Right cardiac atrium (tissue), 5 donors: ENCODE data around the gene HID1. TPM values are rescaled to one million over a fixed set of nuclear protein-coding genes. Genes with fewer than 3 reads are reported as not detected.
A peak's percentile ranks its signal among the peaks of the same experiment; 100 is the strongest.

Source experiments
- ATAC-seq, 2 donors: fragments of 200-7000 bp; cut with Tn5 transposase; one replicate each; pipeline versions ENCODE4 v1.8.0 to v1.9.1; 2020; ENCODE audit warnings: moderate library complexity in 2 of 2, mild to moderate bottlenecking in 1 of 2
- DNase-seq, 3 donors: peaks; one replicate each; pipeline ENCODE4 v3.0.0-alpha.2; 2020
- H3K27ac ChIP-seq: one replicate; pipeline ENCODE4 v1.5.1; 2013; ENCODE audit warnings: mild to moderate bottlenecking, low read length, control low read depth, moderate library complexity
- H3K27me3 ChIP-seq: one replicate; pipeline ENCODE4 v1.6.1; 2013; ENCODE audit not compliant: control insufficient read depth, insufficient read depth
- H3K4me1 ChIP-seq: one replicate; pipeline ENCODE4 v1.6.1; 2013; ENCODE audit warnings: low read length; ENCODE audit not compliant: control insufficient read depth, insufficient read depth
- H3K4me3 ChIP-seq: one replicate; pipeline ENCODE4 v1.5.1; 2013; ENCODE audit warnings: low read length, control low read depth
- H3K9me3 ChIP-seq: one replicate; pipeline ENCODE4 v1.6.1; 2013; ENCODE audit warnings: low read length; ENCODE audit not compliant: control insufficient read depth
- WGBS: extraction: QIAGEN DNeasy Blood & Tissue Kit; methylation state at CpG from one replicate; pipeline ENCODE4 v1.1.7; 2013; 5-methylcytosine and 5-hydroxymethylcytosine counted together
- intact Hi-C, 4 donors: fragments of 100-400 bp; cut with DNase I; formaldehyde crosslinking; loops; one replicate each; pipeline versions ENCODE4 v1.11.0 to v1.14.0; 2022 to 2023
- polyA plus RNA-seq: library from polyadenylated mRNA; stranded (reverse); fragments of 200-250 nt; gene quantifications from one replicate; pipeline ENCODE4 v1.2.3, GENCODE V29; 2013
- total RNA-seq, 4 donors: library from RNA; stranded (reverse); fragmentation: NEBNext Ultra II Directional; extraction: Animal tissue kit (Norgen Biotek cat#: 25700); gene quantifications; one replicate each; pipeline ENCODE4 v1.2.1, GENCODE V29; 2021
- donor health status: healthy with polysubstance abuse.
- donor health status: DM: no; HTN: yes; CAD: no.
- donor health status: DM: no; HTN: no; CAD: no.
- donor health status: DM: no; HTN: yes; CAD: no; lungs with severe emphysema.
- donor health status: DM: yes; HTN: yes; CAD: no.

HID1 gene
- total and polyA plus RNA-seq, 5 donors: 6.5 to 12.0 (median 11.5) TPM

DNA sequence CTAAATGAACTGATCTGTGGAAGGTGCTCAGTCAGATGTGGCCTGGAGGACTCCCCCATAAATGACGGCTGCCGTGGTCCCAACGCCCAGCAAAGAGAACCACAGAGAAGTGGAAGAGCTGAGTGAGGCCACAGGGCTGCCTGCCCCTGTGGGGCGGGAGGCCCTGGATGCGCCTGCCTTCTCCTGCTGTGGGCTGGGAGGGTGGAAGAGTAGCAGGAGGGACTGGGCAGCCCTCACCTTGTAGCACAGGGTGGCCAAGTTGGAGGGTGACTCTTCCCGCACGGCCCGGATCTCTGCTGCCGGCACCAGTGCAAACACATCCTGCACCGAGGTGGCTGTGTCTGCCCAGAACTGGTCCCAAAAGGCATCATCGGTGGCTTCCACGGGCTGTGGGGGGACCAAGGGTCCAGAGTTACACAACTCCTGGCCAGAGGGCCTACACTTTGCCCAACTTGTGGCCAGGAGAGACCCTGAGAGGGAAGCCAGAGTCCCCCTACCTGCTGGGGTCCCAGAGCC is 8.3 kb downstream of the HID1 start:
- peak in 1 of 3 donors; percentile 33 for DNase-seq
- Histone ChIP-seq H3K4me1 (no peaks in the 10 kb centered on the region), H3K9me3 (no peaks in the 10 kb centered on the region), H3K4me3 (no peak overlapping the region), H3K27me3 (no peaks in the 10 kb centered on the region), H3K27ac (no peak overlapping the region)
- WGBS: 88% methylated on average over 12 of the region's 12 CpGs
- intact Hi-C loops: loop anchor here in 3 of 4 donors (5.0 to 10.0 kb wide), 3 partner anchors 48 to 238 kb away; partner anchors contain the start of gene MRPL58 (in 1 of the 3)
- ATAC-seq: no peak

DNA sequence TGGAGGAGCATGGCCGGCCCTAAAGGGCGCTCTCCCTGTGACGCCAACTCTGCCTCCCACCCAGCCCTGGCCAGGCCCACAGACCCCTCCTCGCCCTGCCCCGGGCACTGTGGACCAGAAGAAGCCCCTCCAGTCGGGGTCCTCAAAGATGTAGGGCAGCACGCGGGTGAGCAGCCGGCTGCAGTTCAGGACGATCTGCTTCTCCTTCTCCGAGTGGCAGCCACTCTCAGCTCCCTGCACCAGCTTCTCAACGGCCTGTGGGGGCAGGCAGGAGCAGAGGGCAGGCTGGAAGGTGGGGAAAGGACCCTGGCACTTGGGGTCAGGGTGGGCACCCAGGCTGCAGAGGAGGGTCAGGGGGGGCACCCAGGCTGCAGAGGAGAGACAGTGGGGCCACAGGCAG is 8.9 kb downstream of the HID1 start:
- intact Hi-C loops: loop anchor here in 3 of 4 donors (5.0 to 10.0 kb wide), 3 partner anchors 49 to 239 kb away; partner anchors contain the start of gene MRPL58 (in 1 of the 3)
- Histone ChIP-seq H3K27ac (no peak overlapping the region), H3K9me3 (no peaks in the 10 kb centered on the region), H3K27me3 (no peaks in the 10 kb centered on the region), H3K4me1 (no peaks in the 10 kb centered on the region), H3K4me3 (no peak overlapping the region)
- ATAC-seq (no peak), DNase-seq (no peak)
- WGBS: 71% methylated on average over 12 of the region's 12 CpGs

DNA sequence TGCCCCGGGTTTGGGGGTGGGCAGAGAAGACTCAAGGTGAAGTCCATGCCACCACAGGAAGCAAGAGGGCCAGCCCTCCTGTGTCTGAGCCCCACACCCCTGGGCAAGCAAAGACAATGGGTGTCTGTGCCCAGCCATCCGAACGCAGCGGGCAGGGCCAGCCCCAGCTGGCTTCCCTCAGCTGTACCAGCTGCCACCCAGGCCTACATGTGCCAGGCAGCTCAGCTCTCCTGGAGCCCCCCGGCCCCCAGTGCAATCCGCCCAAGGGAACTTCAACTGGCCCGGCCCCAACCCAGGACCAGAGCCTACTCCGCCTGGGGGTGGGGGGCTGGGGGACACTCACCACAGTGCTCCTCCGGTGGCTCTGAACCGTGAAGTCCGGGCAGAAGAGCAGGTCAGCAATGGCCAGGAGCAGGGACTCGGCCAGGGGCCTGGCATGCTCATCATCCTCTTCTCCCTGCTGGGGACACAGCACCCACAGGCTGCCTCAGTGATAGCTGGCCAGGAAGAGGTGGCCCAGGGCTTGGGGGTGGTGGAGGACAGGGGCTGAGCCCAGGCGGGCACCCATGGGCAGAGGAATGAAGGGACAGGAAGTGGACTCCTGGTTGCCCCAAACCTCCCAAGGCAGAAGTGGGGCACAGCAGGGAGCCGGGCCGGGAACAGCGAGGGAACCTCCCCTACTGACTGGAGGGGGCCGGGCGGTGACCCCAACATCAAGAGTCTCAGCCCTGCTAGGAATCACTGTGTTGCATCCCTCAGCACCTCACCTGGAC is 9.8 kb downstream of the HID1 start:
- Histone ChIP-seq H3K4me3 (no peak overlapping the region), H3K27ac (no peak overlapping the region), H3K27me3 (no peaks in the 10 kb centered on the region), H3K9me3 (no peaks in the 10 kb centered on the region), H3K4me1 (no peaks in the 10 kb centered on the region)
- intact Hi-C loops: loop anchor here in 3 of 4 donors (5.0 to 10.0 kb wide), 3 partner anchors 49 to 239 kb away; partner anchors contain the start of gene MRPL58 (in 1 of the 3)
- 86% methylated on average over 18 of the region's 18 CpGs for WGBS
- ATAC-seq: no peak
- DNase-seq: no peak

DNA sequence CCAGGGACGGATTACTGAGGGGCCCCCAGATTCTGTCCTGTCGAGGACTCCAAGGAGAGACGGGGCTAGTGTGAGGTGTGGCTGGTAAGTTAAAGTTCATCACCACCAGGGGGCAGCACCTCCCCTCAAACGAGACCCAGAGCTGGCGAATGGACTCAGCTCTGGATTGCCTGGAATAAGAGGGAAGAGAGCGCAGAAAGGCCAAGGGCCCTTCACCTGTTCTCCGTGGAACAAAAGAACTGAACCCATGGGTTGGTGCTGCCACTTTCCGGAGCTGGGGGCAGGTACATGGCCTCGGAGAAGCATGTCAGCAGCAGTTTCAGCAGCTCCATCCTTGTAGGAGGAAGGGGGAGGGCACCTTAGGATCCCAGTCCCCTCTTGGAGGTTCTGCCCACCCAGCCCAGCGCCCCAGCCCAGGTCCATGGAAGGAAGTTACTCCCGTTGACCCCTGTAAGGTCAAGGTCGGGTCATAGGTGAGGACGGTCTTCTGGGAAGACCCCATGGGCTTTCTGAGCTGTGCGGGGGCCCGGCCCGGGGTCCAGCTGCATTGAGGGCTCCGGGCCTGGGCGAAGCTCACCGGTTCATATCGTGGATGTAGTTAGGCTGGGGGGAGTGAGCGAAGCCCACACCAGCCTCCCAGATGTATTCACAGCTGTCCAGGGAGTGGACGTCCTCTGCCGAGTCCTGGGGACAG is 10.8 kb downstream of the HID1 start:
- intact Hi-C loops: loop anchor here in 3 of 4 donors (5.0 to 10.0 kb wide), 3 partner anchors 50 to 240 kb away; partner anchors contain the start of gene MRPL58 (in 1 of the 3)
- no peaks in the 10 kb centered on the region for H3K27me3 ChIP-seq
- ATAC-seq: peak; percentile 80 to 84
- H3K4me1 ChIP-seq: no peaks in the 10 kb centered on the region
- peak; percentile 88 to 93 (median 91) for DNase-seq
- H3K27ac ChIP-seq: no peak overlapping the region
- no peaks in the 10 kb centered on the region for H3K9me3 ChIP-seq
- WGBS: 43% methylated on average over 23 of the region's 23 CpGs
- H3K4me3 ChIP-seq: no peak overlapping the region

DNA sequence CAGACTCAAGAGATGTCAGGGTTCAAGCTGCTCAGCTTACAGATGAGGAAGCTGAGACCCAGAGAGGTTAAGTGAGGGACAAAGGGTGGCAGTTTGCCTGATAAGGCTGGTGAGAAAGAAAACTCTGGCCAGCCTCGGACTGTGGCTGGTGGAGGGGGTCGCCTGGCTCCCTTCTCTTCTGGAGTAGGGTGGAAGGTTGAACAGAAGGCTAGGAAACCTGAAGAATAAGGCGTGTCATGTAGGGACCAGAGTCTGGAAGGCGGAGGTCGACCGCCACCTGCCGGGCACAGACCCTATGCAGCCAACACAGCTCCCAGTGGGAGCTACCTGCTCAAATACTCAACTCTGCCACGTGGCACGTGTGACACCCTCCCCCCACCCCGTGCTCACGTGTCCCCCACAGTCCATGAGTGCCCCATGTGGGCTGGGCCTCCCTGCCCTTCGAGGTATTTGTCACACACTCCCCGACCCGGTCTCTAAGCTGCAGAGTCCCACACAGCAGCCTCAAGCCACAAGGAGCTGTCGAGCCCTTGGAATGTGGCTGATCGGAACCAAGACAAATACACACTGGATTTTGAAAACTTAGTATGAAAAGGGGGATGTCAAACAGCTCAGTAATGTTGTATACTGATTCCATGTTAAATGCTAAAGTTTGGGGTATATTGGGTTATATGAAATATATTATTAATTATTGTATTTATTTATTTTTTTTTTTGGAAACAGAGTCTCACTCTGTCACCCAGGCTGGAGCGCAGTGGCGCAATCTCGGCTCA is 11.8 kb downstream of the HID1 start:
- no peak for ATAC-seq
- no peaks in the 10 kb centered on the region for H3K27me3 ChIP-seq
- no peaks in the 10 kb centered on the region for H3K4me1 ChIP-seq
- intact Hi-C loops: loop anchor here in 3 of 4 donors (5.0 to 10.0 kb wide), 3 partner anchors 52 to 242 kb away; partner anchors contain the start of gene MRPL58 (in 1 of the 3)
- no peak overlapping the region for H3K4me3 ChIP-seq
- DNase-seq: peak in 1 of 3 donors; percentile 43
- H3K27ac ChIP-seq: no peak overlapping the region
- no peaks in the 10 kb centered on the region for H3K9me3 ChIP-seq
- WGBS: 50% methylated on average over 19 of the region's 19 CpGs

DNA sequence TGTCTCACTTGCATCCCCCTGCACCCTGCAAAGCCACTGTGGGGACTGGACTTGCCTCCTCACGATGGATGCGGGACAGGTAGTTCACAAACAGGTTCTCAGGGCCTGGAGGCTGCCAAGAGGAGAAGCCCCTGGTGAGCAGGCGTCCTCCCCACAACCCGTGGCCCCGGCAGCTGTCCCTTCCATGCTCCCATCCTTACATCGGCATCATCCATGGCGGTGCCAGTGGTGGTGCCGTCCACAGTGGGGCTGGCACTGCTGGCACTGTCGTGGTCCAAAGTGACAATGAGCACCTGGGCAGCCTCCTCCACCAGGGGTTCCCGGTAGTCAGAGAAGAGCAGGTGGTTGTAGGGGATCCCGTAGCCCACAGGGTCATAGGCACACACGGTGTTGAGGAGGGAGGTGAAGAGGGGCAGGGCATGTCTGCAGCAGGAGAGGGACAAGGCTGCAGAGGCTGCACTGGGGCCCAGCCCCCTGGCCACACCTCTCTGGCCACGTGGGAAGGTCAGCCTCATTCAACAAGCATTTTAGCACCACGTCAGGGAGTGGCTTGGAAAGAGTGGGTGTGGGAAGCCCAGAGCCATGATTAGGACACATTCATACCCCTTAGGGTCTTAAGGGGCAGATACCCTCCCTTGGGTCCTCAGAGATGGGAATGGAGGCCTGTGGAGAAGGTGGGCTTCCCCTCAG is 12.6 kb downstream of the HID1 start:
- 79% methylated on average over 14 of the region's 14 CpGs for WGBS
- Histone ChIP-seq H3K4me3 (no peak overlapping the region), H3K4me1 (no peaks in the 10 kb centered on the region), H3K27ac (no peak overlapping the region), H3K27me3 (no peaks in the 10 kb centered on the region), H3K9me3 (no peaks in the 10 kb centered on the region)
- ATAC-seq (no peak), DNase-seq (peak in 1 of 3 donors; percentile 32)
- intact Hi-C loops: loop anchor here (5.0 to 10.0 kb wide), 6 partner anchors 52 to 245 kb away; partner anchors contain the start of genes MRPL58 (in 1 of the 4), NHERF1 (in 1 of the 4) and NUP85 (in 1 of the 4)

DNA sequence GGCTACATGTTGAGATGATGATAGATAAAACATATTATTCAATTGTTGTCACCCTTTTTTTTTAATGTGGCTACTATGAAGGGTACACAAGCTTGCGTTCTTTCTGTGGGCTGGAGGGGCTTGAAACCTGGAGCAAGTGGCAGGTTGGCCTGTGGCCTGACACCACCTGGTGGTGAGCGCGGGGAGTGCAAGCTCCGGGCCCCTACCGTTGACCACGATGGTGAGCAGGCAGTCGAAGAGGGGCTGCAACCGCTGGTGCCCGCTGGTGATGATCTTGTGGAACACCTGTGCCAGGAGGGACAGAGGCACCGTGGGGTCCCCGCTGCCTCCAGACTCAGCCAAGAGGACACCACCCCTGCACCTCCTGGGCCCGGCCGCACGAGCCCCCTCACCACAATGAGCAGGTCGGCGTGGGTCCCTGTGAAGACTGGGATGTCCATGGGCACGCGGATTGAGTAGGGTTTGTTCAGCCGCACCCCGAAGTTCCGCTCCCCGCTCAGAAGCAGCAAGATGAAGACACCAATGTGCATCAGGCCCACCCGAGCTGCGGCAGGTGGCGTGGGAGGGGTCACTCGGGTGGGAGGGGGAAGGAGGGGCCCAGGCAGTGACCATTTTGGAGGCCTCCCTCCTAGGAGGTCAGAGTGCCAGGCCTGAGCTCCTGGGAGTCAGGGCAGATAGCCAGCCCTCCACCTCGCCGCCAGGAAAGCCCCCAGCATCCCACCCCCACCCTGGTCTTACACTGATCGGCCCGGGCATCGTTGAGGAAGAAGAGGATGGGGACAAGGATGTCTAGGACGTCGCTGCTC is 14.4 kb downstream of the HID1 start:
- Histone ChIP-seq H3K4me1 (no peaks in the 10 kb centered on the region), H3K4me3 (no peak overlapping the region), H3K9me3 (no peaks in the 10 kb centered on the region), H3K27ac (no peak overlapping the region), H3K27me3 (no peaks in the 10 kb centered on the region)
- 46% methylated on average over 33 of the region's 33 CpGs for WGBS
- intact Hi-C loops: loop anchor here in 2 of 4 donors (5.0 to 10.0 kb wide), 3 partner anchors 166 to 247 kb away; partner anchors contain the start of genes NHERF1 (in 1 of the 2) and NUP85 (in 1 of the 2)
- ATAC-seq (peak; percentile 12 to 30), DNase-seq (peak; percentile 67 to 92 (median 92))

DNA sequence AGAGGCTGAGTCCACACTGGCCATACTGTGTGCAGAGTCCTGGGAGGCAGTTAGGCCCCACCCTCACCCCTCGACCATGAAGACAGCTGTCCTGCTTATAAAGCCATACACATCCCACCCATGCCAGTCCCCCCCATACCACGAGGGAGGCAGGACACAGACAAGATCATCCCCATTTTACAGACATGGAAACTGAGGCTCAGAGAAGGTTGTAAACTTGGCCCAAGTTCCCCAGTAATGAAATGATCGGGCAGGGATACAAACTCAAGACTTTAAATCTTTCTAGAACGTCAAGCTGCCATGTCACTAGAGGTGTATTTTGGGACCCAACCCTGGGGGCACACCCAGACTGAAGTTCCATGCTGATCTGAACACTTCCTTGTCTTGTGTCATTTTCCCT is 16.5 kb downstream of the HID1 start:
- H3K27me3 ChIP-seq: no peaks in the 10 kb centered on the region
- 75% methylated on average over 4 of the region's 4 CpGs for WGBS
- no peaks in the 10 kb centered on the region for H3K9me3 ChIP-seq
- no peaks in the 10 kb centered on the region for H3K4me1 ChIP-seq
- H3K27ac ChIP-seq: no peak overlapping the region
- no peak for ATAC-seq
- peak in 1 of 3 donors; percentile 7 for DNase-seq
- no peak overlapping the region for H3K4me3 ChIP-seq
- intact Hi-C loops: loop anchor here in 2 of 4 donors (5.0 to 10.0 kb wide), 3 partner anchors 164 to 249 kb away; partner anchors contain the start of genes NHERF1 (in 1 of the 2) and NUP85 (in 1 of the 2)
